HEK293 (cell line): ENCODE results near the gene SPART.

ENCODE experiments used
- CTCF ChIA-PET: fragments of 350-600 bp; formaldehyde crosslinking; extraction: SDS; loops from one replicate; lab custom pipeline; 2021; ENCODE audit warnings: antibody characterized with exemption; lab: Yijun Ruan, JAX
- POLR2A ChIA-PET: fragments of 300-600 bp; formaldehyde crosslinking; extraction: SDS; loops from one replicate; lab custom pipeline; 2020; ENCODE audit warnings: antibody characterized with exemption, inconsistent platforms; lab: Yijun Ruan, JAX
- H3K27ac ChIP-seq: fragments of 200-500 bp; sonication (Bioruptor generic); 2 replicates; pipeline ENCODE4 v1.5.1; 2014; ENCODE audit warnings: low read depth, low read length, control low read depth, inconsistent platforms; ENCODE audit errors: extremely low read depth
- H3K36me3 ChIP-seq, 2 experiments: fragments of 200-500 bp in 1 of 2; sonication (Bioruptor generic) in 1 of 2; 1 replicate in 1 of 2; 2 replicates in 1 of 2; pipeline ENCODE4 v1.5.1; 2014 to 2017; ENCODE audit warnings: inconsistent platforms in 2 of 2, low read length in 2 of 2; ENCODE audit not compliant: control insufficient read depth in 2 of 2, insufficient read depth in 1 of 2
- H3K4me1 ChIP-seq: fragments of 200-500 bp; sonication (Bioruptor generic); 2 replicates; pipeline ENCODE4 v1.5.1; 2014; ENCODE audit warnings: mild to moderate bottlenecking, low read length, inconsistent platforms; ENCODE audit not compliant: control insufficient read depth, insufficient read depth
- H3K4me3 ChIP-seq: 2 replicates; pipeline ENCODE4 v1.5.1; 2011; ENCODE audit warnings: low read depth, mild to moderate bottlenecking, control low read depth, low read length, moderate library complexity
- H3K9me3 ChIP-seq: fragments of 200-500 bp; sonication (Bioruptor generic); 2 replicates; pipeline ENCODE4 v1.5.1; 2014; ENCODE audit warnings: low read depth, low read length, inconsistent platforms; ENCODE audit not compliant: control insufficient read depth, insufficient read depth
- BCL11B ChIP-seq: fragments of 450-650 bp; formaldehyde crosslinking; IDR thresholded peaks from 2 replicates; pipeline ENCODE4 v1.5.1; 2016; ENCODE audit warnings: low read depth, missing biosample characterization, missing genetic modification characterization
- GLIS1 ChIP-seq: fragments of 450-650 bp; formaldehyde crosslinking; IDR thresholded peaks from 2 replicates; pipeline ENCODE4 v1.5.1; 2016; ENCODE audit warnings: missing biosample characterization, missing genetic modification characterization
- HOXD13 ChIP-seq: sonication (generic); formaldehyde crosslinking; IDR thresholded peaks from 2 replicates; pipeline ENCODE4 v1.8.0; 2022; ENCODE audit warnings: missing genetic modification reagents, borderline replicate concordance
- PRDM10 ChIP-seq: fragments of 450-650 bp; formaldehyde crosslinking; IDR thresholded peaks from 2 replicates; pipeline ENCODE4 v1.5.1; 2016; ENCODE audit warnings: missing biosample characterization, missing genetic modification characterization
- SETDB1 ChIP-seq: IDR thresholded peaks from one replicate; pipeline ENCODE4 v1.6.1; 2017; ENCODE audit warnings: mild to moderate bottlenecking, low read length, moderate library complexity, mixed read lengths; ENCODE audit not compliant: insufficient read length
- SP3 ChIP-seq: fragments of 450-650 bp; formaldehyde crosslinking; IDR thresholded peaks from 2 replicates; pipeline ENCODE4 v1.5.1; 2016; ENCODE audit warnings: missing biosample characterization, missing genetic modification characterization
- SP7 ChIP-seq: fragments of 450-650 bp; formaldehyde crosslinking; IDR thresholded peaks from 2 replicates; pipeline ENCODE4 v1.5.1; 2016; ENCODE audit warnings: missing biosample characterization, missing genetic modification characterization
- TCF7L2 ChIP-seq: IDR thresholded peaks from 2 replicates; pipeline ENCODE4 v1.6.1; 2011; ENCODE audit warnings: low read depth, mild to moderate bottlenecking, inconsistent platforms, low read length, moderate library complexity, borderline replicate concordance
- ZBTB11 ChIP-seq: fragments of 450-650 bp; formaldehyde crosslinking; conservative IDR thresholded peaks from 2 replicates; pipeline ENCODE4 v1.5.1; 2016; ENCODE audit warnings: low read depth, missing biosample characterization, missing genetic modification characterization
- ZBTB21 ChIP-seq: fragments of 450-650 bp; formaldehyde crosslinking; IDR thresholded peaks from 2 replicates; pipeline ENCODE4 v1.5.1; 2017; ENCODE audit warnings: missing biosample characterization, missing genetic modification characterization
- ZEB2 ChIP-seq: fragments of 450-650 bp; formaldehyde crosslinking; IDR thresholded peaks from 2 replicates; pipeline ENCODE4 v1.5.1; 2016; ENCODE audit warnings: missing biosample characterization, missing genetic modification characterization
- ZNF148 ChIP-seq: fragments of 450-650 bp; formaldehyde crosslinking; IDR thresholded peaks from 2 replicates; pipeline ENCODE4 v1.5.0; 2017; ENCODE audit warnings: missing biosample characterization, missing genetic modification characterization, borderline replicate concordance
- ZNF169 ChIP-seq: fragments of 450-650 bp; formaldehyde crosslinking; IDR thresholded peaks from 2 replicates; pipeline ENCODE4 v1.5.1; 2016; ENCODE audit warnings: missing biosample characterization, missing genetic modification characterization
- ZNF175 ChIP-seq: fragments of 450-650 bp; formaldehyde crosslinking; IDR thresholded peaks from 2 replicates; pipeline ENCODE4 v1.5.1; 2016; ENCODE audit warnings: missing biosample characterization, missing genetic modification characterization
- ZNF19 ChIP-seq: fragments of 450-650 bp; formaldehyde crosslinking; IDR thresholded peaks from 2 replicates; pipeline ENCODE4; 2016; ENCODE audit warnings: missing biosample characterization, missing genetic modification characterization, low read depth
- ZNF266 ChIP-seq: fragments of 450-650 bp; formaldehyde crosslinking; IDR thresholded peaks from 2 replicates; pipeline ENCODE4 v1.5.1; 2016; ENCODE audit warnings: missing biosample characterization, missing genetic modification characterization, low read depth
- ZNF404 ChIP-seq: fragments of 450-650 bp; formaldehyde crosslinking; IDR thresholded peaks from 2 replicates; pipeline ENCODE4 v1.5.1; 2017; ENCODE audit warnings: missing biosample characterization, missing genetic modification characterization
- ZNF416 ChIP-seq: fragments of 450-650 bp; formaldehyde crosslinking; IDR thresholded peaks from 2 replicates; pipeline ENCODE4 v1.5.1; 2016; ENCODE audit warnings: missing biosample characterization, missing genetic modification characterization
- ZNF423 ChIP-seq: fragments of 450-650 bp; formaldehyde crosslinking; IDR thresholded peaks from 2 replicates; pipeline ENCODE4 v1.5.1; 2016; ENCODE audit warnings: missing biosample characterization, missing genetic modification characterization
- ZNF529 ChIP-seq: fragments of 450-650 bp; formaldehyde crosslinking; IDR thresholded peaks from 2 replicates; pipeline ENCODE4 v1.5.1; 2017; ENCODE audit warnings: missing genetic modification characterization, missing biosample characterization; ENCODE audit not compliant: insufficient replicate concordance
- ZNF549 ChIP-seq: fragments of 450-650 bp; IDR thresholded peaks from 2 replicates; pipeline ENCODE4 v1.5.1; 2018; ENCODE audit warnings: missing biosample characterization, missing genetic modification characterization, mild to moderate bottlenecking, inconsistent platforms, moderate library complexity
- ZNF558 ChIP-seq: fragments of 450-650 bp; formaldehyde crosslinking; IDR thresholded peaks from 2 replicates; pipeline ENCODE4 v1.5.1; 2016; ENCODE audit warnings: missing biosample characterization, missing genetic modification characterization
- ZNF561 ChIP-seq: fragments of 450-650 bp; IDR thresholded peaks from 2 replicates; pipeline ENCODE4 v1.5.1; 2018; ENCODE audit warnings: missing biosample characterization, missing genetic modification characterization, borderline replicate concordance
- ZNF585B ChIP-seq: fragments of 450-650 bp; formaldehyde crosslinking; IDR thresholded peaks from 2 replicates; pipeline ENCODE4 v1.5.1; 2016; ENCODE audit warnings: missing biosample characterization, missing genetic modification characterization
- ZNF623 ChIP-seq: fragments of 450-650 bp; formaldehyde crosslinking; IDR thresholded peaks from 2 replicates; pipeline ENCODE4 v1.5.1; 2016; ENCODE audit warnings: missing biosample characterization, missing genetic modification characterization
- ZNF670 ChIP-seq: fragments of 450-650 bp; formaldehyde crosslinking; IDR thresholded peaks from 2 replicates; pipeline ENCODE4 v1.5.1; 2016; ENCODE audit warnings: missing biosample characterization, missing genetic modification characterization, low read depth
- ZNF776 ChIP-seq: fragments of 450-650 bp; formaldehyde crosslinking; IDR thresholded peaks from 2 replicates; pipeline ENCODE4 v1.5.0; 2017; ENCODE audit warnings: missing biosample characterization, missing genetic modification characterization, borderline replicate concordance

SPART gene

GRCh38 chr13:36293497-36293896 is 52.7 kb downstream of the SPART start:
- Histone ChIP-seq H3K27ac (no peak overlapping the region), H3K4me3 (no peak overlapping the region), H3K9me3 (no peaks in the 10 kb centered on the region), H3K36me3 (no peaks in the 10 kb centered on the region), H3K4me1 (no peaks in the 10 kb centered on the region)
- TF ChIP-seq ZBTB11 (tag by site-specific recombination) = no peak
- TF ChIP-seq ZNF416 (tag by site-specific recombination) = no peak
- no peak for TF ChIP-seq ZNF561 (tag by site-specific recombination)
- no peak for TF ChIP-seq SP3 (tag by site-specific recombination)
- TF ChIP-seq ZNF19 (tag by site-specific recombination) = no peak
- no peak for TF ChIP-seq GLIS1 (tag by site-specific recombination)
- no peak for TF ChIP-seq ZNF623
- ChIA-PET CTCF (interaction anchor here (0.6 to 2.4 kb wide), 3 partner anchors 9 to 154 kb away, joined by 3 to 13 read pairs (median 4); no protein-coding TSS in a partner anchor), POLR2A (no interaction called here)

GRCh38 chr13:36288794-36289391 is 57.3 kb downstream of the SPART start:
- Histone ChIP-seq H3K27ac (no peak overlapping the region), H3K9me3 (no peaks in the 10 kb centered on the region), H3K36me3 (no peaks in the 10 kb centered on the region), H3K4me3 (no peak overlapping the region), H3K4me1 (no peaks in the 10 kb centered on the region)
- POLR2A ChIA-PET = no interaction called here
- CTCF ChIA-PET = interaction anchor here (0.6 kb wide), 3 partner anchors 35 to 789 kb away, joined by 3 to 5 read pairs (median 4); no protein-coding TSS in a partner anchor
- TF ChIP-seq ZNF404 (tag by site-specific recombination) (no peak), ZNF549 (tag by site-specific recombination) (peak; percentile 56; the same call in 1 of the 2 replicates), ZNF423 (no peak), TCF7L2 (no peak), ZNF266 (tag by site-specific recombination) (no peak), ZEB2 (tag by site-specific recombination) (no peak), ZNF169 (tag by site-specific recombination) (no peak), ZBTB21 (tag by site-specific recombination) (no peak), ZNF670 (tag by site-specific recombination) (no peak), ZNF148 (no peak), ZNF585B (no peak), ZNF558 (tag by site-specific recombination) (no peak), ZNF529 (peak; percentile 17), PRDM10 (no peak), BCL11B (no peak), HOXD13 (no peak), SP7 (no peak), SETDB1 (peak; percentile 99), ZNF776 (tag by site-specific recombination) (no peak), ZNF175 (tag by site-specific recombination) (no peak)
